HG02798 (cell line): ENCODE measurements around the gene FLAD1.

ENCODE experiments used
- ATAC-seq: cut with Tn5 transposase; IDR thresholded peaks from one replicate; pipeline ENCODE4 v1.9.1; 2021; ENCODE audit warnings: mild to moderate bottlenecking; ENCODE audit not compliant: unreplicated experiment, poor library complexity

FLAD1 gene

GRCh38 chr1:155002464-155003226 lies 19.5 kb downstream of the FLAD1 start, which contains the start of gene ZBTB7B:
Gene ZBTB7B (plus strand): TSS chr1:155002802. CDS start chr1:155014661, 11,859 bp downstream.
- ATAC-seq = peak; percentile 1

- no peak for ATAC-seq
These were observed 20.2 kb downstream of the FLAD1 start for GRCh38 chr1:155003227-155003765.

GRCh38 chr1:155003766-155004351 lies 20.7 kb downstream of the FLAD1 start:
- ATAC-seq = no peak

- no peak for ATAC-seq
These were observed 21.4 kb downstream of the FLAD1 start for GRCh38 chr1:155004352-155005075.

GRCh38 chr1:155005076-155006011 lies 22.2 kb downstream of the FLAD1 start:
- no peak for ATAC-seq

GRCh38 chr1:155006601-155007101 lies 23.5 kb downstream of the FLAD1 start:
- ATAC-seq = no peak

GRCh38 chr1:155007251-155007828 lies 24.2 kb downstream of the FLAD1 start:
- no peak for ATAC-seq

GRCh38 chr1:155008015-155008941 lies 25.1 kb downstream of the FLAD1 start:
- ATAC-seq = no peak

- ATAC-seq = no peak
These were observed 26.1 kb downstream of the FLAD1 start for GRCh38 chr1:155009221-155009711.

GRCh38 chr1:155009742-155010141 lies 26.6 kb downstream of the FLAD1 start:
- ATAC-seq = no peak

- no peak for ATAC-seq
These were observed 27.2 kb downstream of the FLAD1 start for GRCh38 chr1:155010211-155010918.

- no peak for ATAC-seq
These were observed 27.9 kb downstream of the FLAD1 start for GRCh38 chr1:155011004-155011416.

GRCh38 chr1:155011437-155012025 lies 28.4 kb downstream of the FLAD1 start:
- ATAC-seq = no peak

- no peak for ATAC-seq
These were observed 28.9 kb downstream of the FLAD1 start for GRCh38 chr1:155012026-155012546.

- no peak for ATAC-seq
These were observed 29.8 kb downstream of the FLAD1 start for GRCh38 chr1:155012776-155013602.

GRCh38 chr1:155013632-155014031 lies 30.5 kb downstream of the FLAD1 start:
- ATAC-seq = no peak
